ENCODE data around the gene TBC1D22B.
A peak's percentile ranks its signal among the peaks of the same experiment; 100 is the strongest.

Gene TBC1D22B

GRCh38 chr6:37368961-37369320 lies 111.4 kb downstream of the TBC1D22B start:
- Histone ChIP-seq H3K27me3 (no peaks in the 10 kb centered on the region), H3K36me3 (peaks cover 13% of the 10 kb centered on the region)
- TF ChIP-seq CTCF (IDR thresholded peaks at IDR 0.05) = no peak

DNA sequence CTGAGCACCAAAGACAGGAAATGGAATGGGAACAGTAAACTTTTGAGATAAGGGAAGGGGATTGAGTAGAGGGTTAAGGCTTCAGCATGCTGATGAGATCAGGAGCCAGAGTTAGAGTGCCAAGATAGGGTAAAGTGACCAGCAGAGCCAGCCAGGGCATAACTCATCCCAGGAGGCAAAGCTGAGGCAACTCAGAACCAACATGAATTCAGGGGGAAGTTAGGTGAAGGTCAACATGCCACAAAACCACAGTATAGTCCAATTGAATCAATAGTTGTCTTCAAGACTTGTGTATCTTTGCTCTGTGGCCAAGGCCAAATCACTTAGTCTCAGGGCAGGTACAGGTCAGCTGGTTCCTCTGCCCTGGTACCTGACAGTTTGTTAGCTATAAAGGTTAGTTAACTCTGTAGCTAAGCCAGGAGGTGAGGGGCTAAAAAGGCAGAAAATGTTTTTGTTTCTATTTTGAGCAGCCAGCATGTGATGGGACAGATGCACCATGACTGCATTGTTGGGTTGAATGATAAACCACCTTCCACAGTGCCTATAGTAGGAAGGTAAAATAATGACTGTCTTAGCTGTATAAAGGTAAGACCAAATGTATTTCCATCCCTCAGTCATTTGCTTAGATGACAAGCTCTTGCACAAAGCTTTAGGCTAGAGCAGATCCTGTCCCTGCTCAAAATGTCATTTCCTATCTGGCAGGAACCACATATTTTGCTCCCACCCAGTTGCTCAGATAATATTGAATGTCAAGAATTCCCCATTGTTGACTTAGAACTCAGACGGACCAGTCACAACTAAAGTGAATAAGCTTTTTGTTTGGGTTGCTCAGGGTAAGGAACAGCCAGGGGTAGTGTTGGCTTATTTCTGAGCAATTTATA lies 112.0 kb downstream of the TBC1D22B start:
- H3K27me3 ChIP-seq = no peaks in the 10 kb centered on the region
- H3K9me3 ChIP-seq = no peaks in the 10 kb centered on the region
- H3K4me1 ChIP-seq (ENCODE audit: control insufficient read depth in 1 of 2, insufficient read depth in 1 of 2, low read depth in 1 of 2, low read length in 1 of 2) = peaks cover 11 to 12% of the 10 kb centered on the region in 2 experiments
- H3K36me3 ChIP-seq = peaks cover 13% of the 10 kb centered on the region
- no peak for TF ChIP-seq CTCF (IDR thresholded peaks at IDR 0.05)
- no peak overlapping the region for H3K4me3 ChIP-seq (ENCODE audit: low read depth in 1 of 2, low read length in 1 of 2)
- H3K27ac ChIP-seq = peak overlapping the region; percentile 37

More at GRCh38 chr6:37368961-37369320, 111.4 kb downstream of the TBC1D22B start:
- Histone ChIP-seq H3K4me3 (ENCODE audit: low read depth in 1 of 2, low read length in 1 of 2) (no peak overlapping the region), H3K9me3 (no peaks in the 10 kb centered on the region), H3K4me1 (ENCODE audit: control insufficient read depth in 1 of 2, insufficient read depth in 1 of 2, low read depth in 1 of 2, low read length in 1 of 2) (peaks cover 11 to 12% of the 10 kb centered on the region in 2 experiments), H3K27ac (peak overlapping the region; percentile 37)

- TF ChIP-seq CTCF (IDR thresholded peaks at IDR 0.05) = no peak
- H3K27ac ChIP-seq = no peak overlapping the region
- H3K27me3 ChIP-seq = no peaks in the 10 kb centered on the region
- H3K4me1 ChIP-seq (ENCODE audit: control insufficient read depth in 1 of 2, insufficient read depth in 1 of 2, low read depth in 1 of 2, low read length in 1 of 2) = peaks cover 11 to 12% of the 10 kb centered on the region in 2 experiments
- H3K36me3 ChIP-seq = peaks cover 21% of the 10 kb centered on the region
- no peak overlapping the region for H3K4me3 ChIP-seq (ENCODE audit: low read depth in 1 of 2, low read length in 1 of 2)
- H3K9me3 ChIP-seq = no peaks in the 10 kb centered on the region
Observed at GRCh38 chr6:37371154-37372083, 113.8 kb downstream of the TBC1D22B start.

DNA sequence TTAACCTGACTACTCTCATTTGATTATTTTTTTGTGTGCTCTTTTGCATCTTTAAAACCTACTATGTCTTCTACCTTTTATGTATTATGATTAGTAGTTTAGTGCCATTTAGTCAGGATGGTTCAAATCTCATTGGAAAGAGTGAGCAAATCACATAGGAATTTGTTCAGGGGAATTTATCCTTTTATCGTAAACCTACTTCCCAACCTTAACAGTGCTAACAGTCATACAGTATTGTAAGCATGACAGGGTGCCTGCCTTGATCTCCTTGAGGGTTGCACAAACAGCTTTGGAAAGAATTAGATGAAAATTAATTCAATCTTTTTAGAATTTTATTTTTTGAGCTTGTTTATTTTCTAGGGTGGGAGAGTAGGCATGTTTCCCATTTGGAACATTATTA lies 114.5 kb downstream of the TBC1D22B start:
- no peaks in the 10 kb centered on the region for H3K9me3 ChIP-seq
- H3K27ac ChIP-seq = no peak overlapping the region
- TF ChIP-seq CTCF (IDR thresholded peaks at IDR 0.05) = no peak
- H3K27me3 ChIP-seq = no peaks in the 10 kb centered on the region
- H3K36me3 ChIP-seq = peaks cover 21% of the 10 kb centered on the region
- H3K4me3 ChIP-seq (ENCODE audit: low read depth in 1 of 2, low read length in 1 of 2) = no peak overlapping the region
- H3K4me1 ChIP-seq (ENCODE audit: control insufficient read depth in 1 of 2, insufficient read depth in 1 of 2, low read depth in 1 of 2, low read length in 1 of 2) = peaks cover 11 to 12% of the 10 kb centered on the region in 2 experiments

- H3K27ac ChIP-seq = no peak overlapping the region
- no peaks in the 10 kb centered on the region for H3K27me3 ChIP-seq
- no peak for TF ChIP-seq CTCF (IDR thresholded peaks at IDR 0.05)
- no peak overlapping the region for H3K4me3 ChIP-seq (ENCODE audit: low read depth in 1 of 2, low read length in 1 of 2)
- H3K4me1 ChIP-seq (ENCODE audit: control insufficient read depth in 1 of 2, insufficient read depth in 1 of 2, low read depth in 1 of 2, low read length in 1 of 2) = peaks cover 5 to 6% of the 10 kb centered on the region in 2 experiments
- H3K9me3 ChIP-seq = no peaks in the 10 kb centered on the region
- peaks cover 32% of the 10 kb centered on the region for H3K36me3 ChIP-seq
Observed at GRCh38 chr6:37373822-37374471, 116.4 kb downstream of the TBC1D22B start.

Data from neutrophil (primary cell).